Endothelial cell of umbilical vein (primary cell): ENCODE measurements around the gene SULF2.

Source experiments
- EZH2 ChIP-seq: IDR thresholded peaks from 2 replicates; pipeline ENCODE4 v1.6.1; 2012; ENCODE audit warnings: borderline replicate concordance, low read depth, mild to moderate bottlenecking, moderate library complexity, low read length, inconsistent platforms; ENCODE audit not compliant: severe bottlenecking
- FOS ChIP-seq: IDR thresholded peaks from 2 replicates; pipeline ENCODE4 v1.6.1; 2011; ENCODE audit warnings: mild to moderate bottlenecking, low read length, moderate library complexity, borderline replicate concordance; ENCODE audit not compliant: insufficient read depth
- GATA2 ChIP-seq: IDR thresholded peaks from 2 replicates; pipeline ENCODE4 v1.7.0; 2011; ENCODE audit warnings: low read depth, mild to moderate bottlenecking, moderate library complexity, mixed read lengths, low read length; ENCODE audit not compliant: insufficient read length, insufficient read depth
- MYC ChIP-seq: IDR thresholded peaks from one replicate; pipeline ENCODE4 v1.6.1; 2011; ENCODE audit warnings: mild to moderate bottlenecking, low read depth, low read length
- POLR2A ChIP-seq: IDR thresholded peaks from 2 replicates; pipeline ENCODE4 v1.6.1; 2012; ENCODE audit warnings: low read depth, mild to moderate bottlenecking, control low read depth, low read length
- POLR2AphosphoS5 ChIP-seq: IDR thresholded peaks from 2 replicates; pipeline ENCODE4 v1.6.1; 2012; ENCODE audit warnings: low read depth, mild to moderate bottlenecking, control low read depth, low read length, moderate library complexity; ENCODE audit not compliant: insufficient read depth
- TF ChIP-seq, protein P1 (sequence below), 2 donors: IDR thresholded peaks; 1 replicate in 1 of 2; 2 replicates in 1 of 2; pipeline ENCODE4 v1.5.1; 2011; ENCODE audit warnings: low read length in 2 of 2, mild to moderate bottlenecking in 2 of 2, moderate library complexity in 2 of 2, control low read depth in 1 of 2, inconsistent platforms in 1 of 2, low read depth in 1 of 2; ENCODE audit not compliant: insufficient read depth in 1 of 2; ENCODE audit errors: extremely low read depth in 1 of 2
- TF ChIP-seq, protein P2 (sequence below): IDR thresholded peaks from 2 replicates; pipeline ENCODE4 v1.6.1; 2011; ENCODE audit not compliant: insufficient read depth, insufficient read length

DNA sequence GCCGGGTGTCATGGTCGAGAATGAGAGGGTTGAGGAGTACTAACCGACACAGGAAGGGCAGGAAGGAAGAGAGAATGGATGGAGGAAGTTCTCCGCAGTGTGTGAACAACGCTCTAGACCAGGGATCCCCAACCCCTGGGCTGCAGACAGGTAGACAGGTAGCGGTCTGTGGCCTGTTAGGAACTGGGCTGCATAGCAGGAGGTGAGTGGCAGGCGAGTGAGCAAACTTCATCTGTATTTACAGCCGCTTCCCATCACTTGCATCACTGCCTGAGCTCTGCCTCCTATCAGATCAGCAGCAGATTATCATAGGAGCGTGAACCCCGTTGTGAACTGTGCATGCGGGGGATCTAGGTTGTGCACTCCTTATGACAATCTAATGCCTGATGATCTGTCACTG is 62.0 kb downstream of the SULF2 start:
- no peak for TF ChIP-seq GATA2
- TF ChIP-seq POLR2AphosphoS5, result no peak
- TF ChIP-seq, protein P1, sequence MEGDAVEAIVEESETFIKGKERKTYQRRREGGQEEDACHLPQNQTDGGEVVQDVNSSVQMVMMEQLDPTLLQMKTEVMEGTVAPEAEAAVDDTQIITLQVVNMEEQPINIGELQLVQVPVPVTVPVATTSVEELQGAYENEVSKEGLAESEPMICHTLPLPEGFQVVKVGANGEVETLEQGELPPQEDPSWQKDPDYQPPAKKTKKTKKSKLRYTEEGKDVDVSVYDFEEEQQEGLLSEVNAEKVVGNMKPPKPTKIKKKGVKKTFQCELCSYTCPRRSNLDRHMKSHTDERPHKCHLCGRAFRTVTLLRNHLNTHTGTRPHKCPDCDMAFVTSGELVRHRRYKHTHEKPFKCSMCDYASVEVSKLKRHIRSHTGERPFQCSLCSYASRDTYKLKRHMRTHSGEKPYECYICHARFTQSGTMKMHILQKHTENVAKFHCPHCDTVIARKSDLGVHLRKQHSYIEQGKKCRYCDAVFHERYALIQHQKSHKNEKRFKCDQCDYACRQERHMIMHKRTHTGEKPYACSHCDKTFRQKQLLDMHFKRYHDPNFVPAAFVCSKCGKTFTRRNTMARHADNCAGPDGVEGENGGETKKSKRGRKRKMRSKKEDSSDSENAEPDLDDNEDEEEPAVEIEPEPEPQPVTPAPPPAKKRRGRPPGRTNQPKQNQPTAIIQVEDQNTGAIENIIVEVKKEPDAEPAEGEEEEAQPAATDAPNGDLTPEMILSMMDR (IDR thresholded peaks at IDR 0.05; ENCODE audit: extremely low read depth in 1 of 2, insufficient read depth in 1 of 2, low read depth in 1 of 2, low read length in 2 of 2), result no peak
- TF ChIP-seq POLR2A, result no peak
- TF ChIP-seq FOS, result no peak
- TF ChIP-seq MYC, result no peak
- TF ChIP-seq EZH2, result no peak
- TF ChIP-seq, protein P2, sequence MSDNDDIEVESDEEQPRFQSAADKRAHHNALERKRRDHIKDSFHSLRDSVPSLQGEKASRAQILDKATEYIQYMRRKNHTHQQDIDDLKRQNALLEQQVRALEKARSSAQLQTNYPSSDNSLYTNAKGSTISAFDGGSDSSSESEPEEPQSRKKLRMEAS, result no peak
